GM12874 (cell line): ENCODE measurements around the gene POMGNT1.

Experiments used
- TF ChIP-seq, protein P1 (sequence below): IDR thresholded peaks from 2 replicates; pipeline ENCODE4 v1.5.1; 2011; ENCODE audit warnings: low read depth, mild to moderate bottlenecking, control low read depth, low read length, moderate library complexity; ENCODE audit not compliant: insufficient read depth

POMGNT1 gene

DNA sequence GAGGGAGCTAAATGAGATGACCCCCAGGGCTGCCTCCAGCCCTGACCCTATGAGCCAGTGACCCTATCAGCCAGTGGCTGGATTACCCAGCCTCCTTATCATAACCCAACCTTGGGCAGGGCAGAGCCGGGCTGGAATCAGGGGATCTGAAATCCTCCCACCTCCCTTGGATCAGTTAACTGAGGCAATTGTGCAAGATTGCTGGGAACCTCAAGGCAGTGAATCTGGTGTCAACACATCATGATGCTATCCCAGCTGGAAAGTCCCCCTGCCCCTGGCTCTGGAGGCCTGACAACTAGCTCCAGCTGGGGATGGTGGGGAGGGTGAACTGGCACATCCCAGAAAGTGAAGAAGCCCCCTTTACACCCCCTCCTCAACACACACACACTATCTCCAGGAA, 29.8 kb downstream of the POMGNT1 start:
- TF ChIP-seq, protein P1, sequence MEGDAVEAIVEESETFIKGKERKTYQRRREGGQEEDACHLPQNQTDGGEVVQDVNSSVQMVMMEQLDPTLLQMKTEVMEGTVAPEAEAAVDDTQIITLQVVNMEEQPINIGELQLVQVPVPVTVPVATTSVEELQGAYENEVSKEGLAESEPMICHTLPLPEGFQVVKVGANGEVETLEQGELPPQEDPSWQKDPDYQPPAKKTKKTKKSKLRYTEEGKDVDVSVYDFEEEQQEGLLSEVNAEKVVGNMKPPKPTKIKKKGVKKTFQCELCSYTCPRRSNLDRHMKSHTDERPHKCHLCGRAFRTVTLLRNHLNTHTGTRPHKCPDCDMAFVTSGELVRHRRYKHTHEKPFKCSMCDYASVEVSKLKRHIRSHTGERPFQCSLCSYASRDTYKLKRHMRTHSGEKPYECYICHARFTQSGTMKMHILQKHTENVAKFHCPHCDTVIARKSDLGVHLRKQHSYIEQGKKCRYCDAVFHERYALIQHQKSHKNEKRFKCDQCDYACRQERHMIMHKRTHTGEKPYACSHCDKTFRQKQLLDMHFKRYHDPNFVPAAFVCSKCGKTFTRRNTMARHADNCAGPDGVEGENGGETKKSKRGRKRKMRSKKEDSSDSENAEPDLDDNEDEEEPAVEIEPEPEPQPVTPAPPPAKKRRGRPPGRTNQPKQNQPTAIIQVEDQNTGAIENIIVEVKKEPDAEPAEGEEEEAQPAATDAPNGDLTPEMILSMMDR = no peak

GRCh38 chr1:46166521-46167462, 31.4 kb downstream of the POMGNT1 start:
- TF ChIP-seq, protein P1 = no peak

GRCh38 chr1:46160212-46160611, 38.0 kb downstream of the POMGNT1 start:
- TF ChIP-seq, protein P1 = no peak

DNA sequence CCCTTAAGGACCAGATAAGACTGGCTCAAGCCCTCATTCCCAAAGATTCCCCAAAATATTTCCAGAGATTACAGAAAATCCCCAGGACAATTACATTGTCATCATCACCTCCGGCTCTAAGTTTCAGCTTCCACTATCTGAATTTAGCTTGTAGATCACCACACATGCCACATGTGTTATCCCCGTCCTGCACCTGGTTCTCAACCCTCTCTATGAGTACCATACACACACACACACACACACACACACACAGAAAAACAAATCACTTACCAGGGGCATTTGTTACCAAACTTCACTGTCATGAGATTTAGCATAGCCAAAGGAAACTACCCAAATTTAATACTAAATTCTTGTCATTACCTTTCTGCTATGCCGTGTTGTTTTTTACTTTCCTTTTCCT, 38.7 kb downstream of the POMGNT1 start:
- TF ChIP-seq, protein P1 = no peak

DNA sequence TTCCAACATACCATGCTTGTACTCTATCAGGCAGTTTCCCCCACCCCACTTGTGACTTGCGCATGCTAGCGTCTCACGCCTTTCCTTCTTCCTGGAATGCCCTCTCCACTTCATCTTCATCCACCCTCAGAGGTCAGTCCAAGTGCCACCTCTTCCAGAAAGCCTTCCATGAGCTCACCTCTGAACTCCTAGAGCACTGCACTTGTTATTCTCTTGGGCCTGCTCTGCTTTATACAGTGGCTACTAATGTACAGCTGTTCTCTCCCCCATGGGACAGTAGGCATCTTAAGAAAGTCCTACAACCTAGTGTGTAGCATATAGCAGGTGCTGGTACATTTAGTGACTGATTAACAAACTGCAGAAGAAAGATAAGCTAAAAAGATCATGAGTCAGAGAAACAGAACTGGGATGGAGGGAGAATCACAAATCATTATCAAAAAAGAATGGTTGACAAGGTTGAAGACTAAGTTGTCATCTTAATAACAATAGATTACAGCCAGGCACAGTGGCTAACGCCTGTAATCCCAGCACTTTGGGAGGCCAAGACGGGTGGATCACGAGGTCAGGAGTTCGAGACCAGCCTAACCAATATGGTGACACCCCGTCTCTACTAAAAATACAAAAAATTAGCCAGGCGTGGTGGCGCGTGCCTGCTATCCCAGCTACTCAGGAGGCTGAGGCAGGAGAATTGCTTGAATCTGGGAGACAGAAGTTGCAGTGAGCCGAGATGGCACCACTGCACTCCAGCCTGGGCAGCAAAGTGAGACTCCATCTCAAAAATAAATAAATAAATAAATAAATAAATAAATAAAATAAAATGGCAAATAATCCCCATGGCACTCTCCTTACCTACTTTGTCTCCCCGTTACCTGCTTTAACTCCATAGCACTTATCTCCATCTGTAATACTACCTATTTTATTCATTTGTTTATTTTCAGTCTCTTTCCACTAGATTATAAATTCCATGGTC, 39.6 kb downstream of the POMGNT1 start:
- TF ChIP-seq, protein P1 = no peak

DNA sequence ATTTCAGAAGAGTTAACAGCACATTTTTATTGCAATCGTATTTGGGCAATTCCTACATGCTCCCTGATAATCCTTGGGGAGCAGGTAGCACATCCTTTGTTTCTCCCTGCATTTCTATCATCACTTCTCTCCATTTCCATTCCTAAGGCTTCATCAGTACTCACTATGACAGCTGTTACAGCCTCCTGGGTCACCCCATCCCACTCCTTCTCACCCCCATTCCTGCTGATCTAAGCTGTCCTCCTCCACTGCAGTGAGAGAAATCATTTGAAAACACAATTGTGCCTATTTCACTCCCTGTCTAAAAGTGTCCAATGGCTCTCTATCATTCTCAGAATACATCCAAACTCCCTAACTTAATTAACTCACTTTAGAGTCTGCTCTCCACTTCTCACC, 40.3 kb downstream of the POMGNT1 start:
- TF ChIP-seq, protein P1 = no peak

DNA sequence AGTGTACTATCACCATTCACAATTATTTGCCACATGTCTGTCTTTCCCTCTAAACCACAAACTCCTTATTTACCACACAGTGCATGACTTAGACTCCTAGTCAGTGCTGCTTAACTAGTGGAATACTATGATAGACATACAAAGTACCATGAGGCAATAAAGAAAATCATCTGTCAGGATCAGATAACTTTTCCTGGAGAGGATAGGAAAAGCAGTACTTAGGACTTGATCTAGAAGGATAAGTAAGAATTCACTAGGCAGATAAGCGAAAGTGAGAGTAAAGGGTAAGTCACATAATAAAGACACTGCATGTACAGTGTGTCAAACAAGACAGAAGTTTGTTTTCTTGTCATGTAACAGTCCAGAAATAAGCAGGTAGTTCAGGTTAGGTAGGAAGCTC, 44.5 kb downstream of the POMGNT1 start:
- TF ChIP-seq, protein P1 = no peak
